Heart right ventricle (tissue), 16 donors: ENCODE data around the gene KLK13. TPM values are rescaled to one million over a fixed set of nuclear protein-coding genes. Genes with fewer than 3 reads are reported as not detected.

Experiments used
- ATAC-seq, 8 donors: fragments of 200-7000 bp; cut with Tn5 transposase; one replicate each; pipeline ENCODE4 v1.9.1; 2020; ENCODE audit warnings: mild to moderate bottlenecking in 8 of 8, moderate library complexity in 8 of 8, moderate number of reproducible peaks in 1 of 8
- DNase-seq, 2 donors: peaks; one replicate each; pipeline ENCODE4 v3.0.0-alpha.2; 2020
- H3K27ac ChIP-seq, 10 donors: fragments of 200-600 bp; sonication (generic) in 2 of 10; one replicate each; pipeline versions ENCODE4 v1.5.0 to v1.8.0; 2020 to 2022; ENCODE audit warnings: mild to moderate bottlenecking in 3 of 10
- H3K27me3 ChIP-seq, 7 donors: fragments of 200-600 bp; one replicate each; pipeline ENCODE4 v1.8.0; 2021 to 2022; ENCODE audit warnings: mild to moderate bottlenecking in 2 of 7
- H3K36me3 ChIP-seq, 9 donors: fragments of 200-600 bp; sonication (generic) in 1 of 9; one replicate each; pipeline versions ENCODE4 v1.5.0 to v1.8.0; 2020 to 2022; ENCODE audit warnings: mild to moderate bottlenecking in 2 of 9
- H3K4me1 ChIP-seq, 9 donors: fragments of 200-600 bp; sonication (generic) in 1 of 9; one replicate each; pipeline versions ENCODE4 v1.5.0 to v1.8.0; 2020 to 2022; ENCODE audit warnings: mild to moderate bottlenecking in 4 of 9
- H3K4me3 ChIP-seq, 10 donors: fragments of 200-600 bp; sonication (generic) in 2 of 10; one replicate each; pipeline versions ENCODE4 v1.5.0 to v1.8.0; 2020 to 2022; ENCODE audit warnings: mild to moderate bottlenecking in 7 of 10, moderate library complexity in 2 of 10
- H3K9me3 ChIP-seq, 11 donors: fragments of 200-600 bp in 10 of 11; sonication (generic) in 2 of 11; one replicate each; pipeline versions ENCODE4 v1.5.0 to v1.8.0; 2013 to 2022; ENCODE audit warnings: mild to moderate bottlenecking in 2 of 11, control low read depth in 1 of 11, moderate library complexity in 1 of 11
- WGBS, 2 donors: extraction: QIAGEN DNeasy Blood & Tissue Kit; methylation state at CpG; one replicate each; pipeline ENCODE4 v1.1.7; 2013; ENCODE audit warnings: inconsistent platforms in 1 of 2; 5-methylcytosine and 5-hydroxymethylcytosine counted together
- intact Hi-C, 10 donors: fragments of 100-400 bp; cut with DNase I; formaldehyde crosslinking; loops; one replicate each; pipeline versions ENCODE4 v1.11.1 to v1.14.2; 2022
- polyA plus RNA-seq, 2 donors: library from polyadenylated mRNA; stranded (reverse); fragments of 200-250 nt; gene quantifications; one replicate each; pipeline ENCODE4 v1.2.3, GENCODE V29; 2013
- total RNA-seq, 10 donors: library from RNA; stranded (reverse); fragmentation: NEBNext Ultra II Directional in 3 of 10; extraction: Animal tissue kit (Norgen Biotek cat#: 25700) in 3 of 10; gene quantifications; one replicate each; pipeline versions ENCODE4 v1.2.1 to v1.2.4, GENCODE V29; 2021 to 2023
- TF ChIP-seq, protein P1 (sequence below), 9 donors: fragments of 200-600 bp; sonication (generic) in 2 of 9; IDR thresholded peaks; one replicate each; pipeline versions ENCODE4 v1.5.0 to v1.8.0; 2021 to 2022; ENCODE audit warnings: antibody characterized with exemption in 9 of 9, mild to moderate bottlenecking in 5 of 9, moderate library complexity in 1 of 9
- donor health status: Arrhythmogenic right ventricular cardiomyopathy.
- donor health status: ischemic (EF 13 %, LVEDD 7.1; RV severe dilation, severe dysfunction).
- donor health status: healthy with polysubstance abuse.
- donor health status: DM: no; HTN: yes; CAD: no.
- donor health status: DM: no; HTN: no; CAD: no.
- donor health status: ischemic (EF 25% LVEDD 6.9; RV normal size, moderate dysfunction).
- donor health status: ischemic (EF 25% LVEDD 5.7; RV mildly dilated, moderate dysfunction).
- donor health status: healthy.
- donor health status: DM: yes; HTN: yes; CAD: no.
- donor health status: Ischemic cardiomyopathy.
- donor health status: ischemic (EF 35%, LVEDD 5.7; RV mildly dilated, moderate dysfunction).
- donor health status: nonischemic (EF 11% LVEDD 7.7; RV severe dilation, severe dysfunction).
- donor health status: DM: yes; HTN: yes; CAD: no.
- donor health status: PGD.
- donor health status: ischemic (EF 29% LVEDD 5.4; RV normal size, mild dysfunction).
- donor health status: nonischemic (EF 23%, LVEDD 6.1; RV moderate dilation, normal function).

The KLK13 gene
- total and polyA plus RNA-seq, 12 donors, result 0.32 to 1.3 TPM; not detected in 10

DNA sequence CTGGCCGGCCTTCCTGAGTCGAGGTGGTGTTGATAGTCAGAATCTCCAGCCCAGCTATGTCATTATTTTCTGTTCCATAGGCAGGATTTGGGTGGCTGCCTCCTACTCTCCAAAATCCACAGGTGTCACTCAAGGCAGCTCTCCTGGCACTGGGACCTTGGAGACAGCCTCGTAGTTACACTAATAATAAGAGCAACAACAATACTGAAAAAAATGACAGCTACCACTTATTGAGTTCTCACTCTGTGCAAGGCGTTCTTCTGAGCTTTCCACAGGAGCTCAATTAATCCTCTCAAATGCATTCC is 17.9 kb downstream of the KLK13 start:
- Histone ChIP-seq H3K27ac (peak overlapping the region in 3 of 10 donors; percentile 32 to 49 (median 46)), H3K27me3 (peaks cover 0 to 21% (median under 1%) of the 10 kb centered on the region in 7 donors), H3K36me3 (no peaks in the 10 kb centered on the region), H3K4me3 (no peak overlapping the region), H3K9me3 (peaks cover 0 to 5% (median 0%) of the 10 kb centered on the region in 11 donors), H3K4me1 (peaks cover 0 to 7% (median 0%) of the 10 kb centered on the region in 9 donors)
- TF ChIP-seq, protein P1, sequence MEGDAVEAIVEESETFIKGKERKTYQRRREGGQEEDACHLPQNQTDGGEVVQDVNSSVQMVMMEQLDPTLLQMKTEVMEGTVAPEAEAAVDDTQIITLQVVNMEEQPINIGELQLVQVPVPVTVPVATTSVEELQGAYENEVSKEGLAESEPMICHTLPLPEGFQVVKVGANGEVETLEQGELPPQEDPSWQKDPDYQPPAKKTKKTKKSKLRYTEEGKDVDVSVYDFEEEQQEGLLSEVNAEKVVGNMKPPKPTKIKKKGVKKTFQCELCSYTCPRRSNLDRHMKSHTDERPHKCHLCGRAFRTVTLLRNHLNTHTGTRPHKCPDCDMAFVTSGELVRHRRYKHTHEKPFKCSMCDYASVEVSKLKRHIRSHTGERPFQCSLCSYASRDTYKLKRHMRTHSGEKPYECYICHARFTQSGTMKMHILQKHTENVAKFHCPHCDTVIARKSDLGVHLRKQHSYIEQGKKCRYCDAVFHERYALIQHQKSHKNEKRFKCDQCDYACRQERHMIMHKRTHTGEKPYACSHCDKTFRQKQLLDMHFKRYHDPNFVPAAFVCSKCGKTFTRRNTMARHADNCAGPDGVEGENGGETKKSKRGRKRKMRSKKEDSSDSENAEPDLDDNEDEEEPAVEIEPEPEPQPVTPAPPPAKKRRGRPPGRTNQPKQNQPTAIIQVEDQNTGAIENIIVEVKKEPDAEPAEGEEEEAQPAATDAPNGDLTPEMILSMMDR (IDR thresholded peaks at IDR 0.05), result no peak
- intact Hi-C loops, result no loop called here
- no peak for DNase-seq
- ATAC-seq, result peak in 1 of 8 donors; percentile 39
- 6 to 12% methylated on average over 4 of the region's 4 CpGs for WGBS, 2 donors

DNA sequence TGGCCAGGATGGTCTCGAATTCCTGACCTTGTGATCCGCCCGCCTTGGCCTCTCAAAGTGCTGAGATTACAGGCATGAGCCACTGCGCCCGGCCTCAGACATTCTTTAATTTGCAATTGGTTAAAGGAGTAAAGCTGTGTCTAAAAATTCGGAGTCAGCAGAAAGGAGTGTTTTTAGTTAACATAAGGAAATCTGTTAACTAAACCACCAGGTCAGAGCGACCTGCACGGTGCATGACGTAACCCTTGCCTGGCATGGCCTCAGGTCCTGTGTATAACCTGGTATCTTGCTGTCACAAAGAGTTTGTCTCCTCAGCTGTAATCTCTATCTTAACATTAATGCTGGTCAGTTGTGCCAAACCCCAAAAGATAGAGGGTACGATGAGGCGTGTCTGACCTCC is 20.6 kb downstream of the KLK13 start:
- peaks cover 0 to 7% (median 0%) of the 10 kb centered on the region in 9 donors for H3K4me1 ChIP-seq
- intact Hi-C loops, result no loop called here
- DNase-seq, result no peak
- no peak for ATAC-seq
- no peaks in the 10 kb centered on the region for H3K9me3 ChIP-seq
- H3K36me3 ChIP-seq, result no peaks in the 10 kb centered on the region
- H3K4me3 ChIP-seq, result no peak overlapping the region
- no peak overlapping the region for H3K27ac ChIP-seq
- WGBS, 2 donors, result 83 to 86% methylated on average over 11 of the region's 11 CpGs
- peaks cover 0 to 20% (median 0%) of the 10 kb centered on the region in 7 donors for H3K27me3 ChIP-seq
- TF ChIP-seq, protein P1 (IDR thresholded peaks at IDR 0.05), result no peak

DNA sequence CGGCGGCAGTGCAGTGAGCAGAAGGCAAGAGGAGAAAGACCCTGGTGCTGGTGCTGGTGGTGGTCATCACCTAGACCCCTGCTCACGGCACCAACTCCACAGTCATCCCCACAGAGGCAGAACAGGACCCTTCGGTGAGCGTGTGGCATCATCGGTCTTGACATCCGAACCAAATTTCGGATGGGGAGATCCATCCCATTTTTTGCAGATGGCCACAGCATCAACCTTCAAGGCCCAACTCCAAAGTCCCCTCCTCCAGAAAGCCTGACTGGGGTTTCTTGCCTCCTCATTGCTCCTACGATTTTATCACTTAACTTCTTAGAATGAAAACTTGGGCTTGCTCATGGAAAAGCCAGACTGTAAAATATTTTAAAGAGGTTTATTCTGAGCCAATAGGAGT is 21.4 kb downstream of the KLK13 start:
- 82 to 83% methylated on average over 9 of the region's 9 CpGs for WGBS, 2 donors
- H3K36me3 ChIP-seq, result no peaks in the 10 kb centered on the region

DNA sequence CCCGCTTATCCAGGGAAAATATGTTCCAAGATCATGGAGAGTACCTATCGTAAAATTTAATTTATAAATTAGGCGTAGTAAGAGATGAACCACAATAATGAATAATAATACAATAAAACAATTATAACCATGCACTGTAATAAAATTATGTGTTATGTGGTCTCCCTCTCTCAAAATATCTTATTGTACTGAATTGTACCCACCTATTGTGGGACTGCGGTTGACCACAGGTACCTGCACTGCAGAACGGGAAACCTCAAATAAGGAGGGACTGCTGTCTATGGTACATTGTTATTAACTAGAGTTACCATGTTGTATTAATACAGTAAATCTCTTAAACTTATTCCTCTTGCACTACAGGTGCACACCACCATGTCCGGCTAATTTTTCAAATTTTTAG is 24.7 kb downstream of the KLK13 start:
- Histone ChIP-seq H3K27me3 (peaks cover 0 to 7% (median 1%) of the 10 kb centered on the region in 7 donors), H3K9me3 (no peaks in the 10 kb centered on the region), H3K4me3 (no peak overlapping the region), H3K4me1 (no peaks in the 10 kb centered on the region), H3K36me3 (no peaks in the 10 kb centered on the region), H3K27ac (no peak overlapping the region)
- no peak for DNase-seq
- no peak for ATAC-seq
- TF ChIP-seq, protein P1 (IDR thresholded peaks at IDR 0.05), result no peak
- intact Hi-C loops, result no loop called here
- 93 to 94% methylated on average over 6 of the region's 6 CpGs for WGBS, 2 donors

More for the DNA sequence above, 21.4 kb downstream of the KLK13 start:
- TF ChIP-seq, protein P1 (IDR thresholded peaks at IDR 0.05), result no peak
- ATAC-seq, result no peak
- no peaks in the 10 kb centered on the region for H3K9me3 ChIP-seq
- peaks cover 0 to 20% (median 0%) of the 10 kb centered on the region in 7 donors for H3K27me3 ChIP-seq
- intact Hi-C loops, result no loop called here
- peaks cover 0 to 7% (median 0%) of the 10 kb centered on the region in 9 donors for H3K4me1 ChIP-seq
- DNase-seq, result no peak
- H3K27ac ChIP-seq, result no peak overlapping the region
- no peak overlapping the region for H3K4me3 ChIP-seq
